Retinal pigment epithelial cell (primary cell): ENCODE measurements around the gene PITPNB.
A peak's percentile ranks its signal among the peaks of the same experiment; 100 is the strongest.

Experiments used
- DNase-seq: peaks from one replicate; pipeline ENCODE4 v3.0.0-alpha.2; 2010; ENCODE audit warnings: low read depth
- H3K4me3 ChIP-seq: 2 replicates; pipeline ENCODE4 v1.5.1; 2011; ENCODE audit warnings: mild to moderate bottlenecking, low read length, control low read depth, moderate library complexity
- CTCF ChIP-seq: conservative IDR thresholded peaks from 2 replicates; pipeline ENCODE4 v1.5.1; 2011; ENCODE audit warnings: low read depth, low read length, control low read depth, inconsistent platforms

The PITPNB gene

GRCh38 chr22:27834364-27835185, 84.5 kb downstream of the PITPNB start:
- no peak for TF ChIP-seq CTCF
- no peak for DNase-seq
- no peak overlapping the region for H3K4me3 ChIP-seq

- TF ChIP-seq CTCF, result no peak
- DNase-seq, result no peak
- H3K4me3 ChIP-seq, result no peak overlapping the region
Observed at GRCh38 chr22:27833803-27834202, 85.3 kb downstream of the PITPNB start.

GRCh38 chr22:27832606-27833005, 86.5 kb downstream of the PITPNB start:
- no peak for TF ChIP-seq CTCF
- H3K4me3 ChIP-seq, result no peak overlapping the region
- no peak for DNase-seq

- no peak overlapping the region for H3K4me3 ChIP-seq
- TF ChIP-seq CTCF, result no peak
- DNase-seq, result no peak
Observed at GRCh38 chr22:27829620-27830019, 89.4 kb downstream of the PITPNB start.

GRCh38 chr22:27827604-27828587, 91.2 kb downstream of the PITPNB start:
- TF ChIP-seq CTCF, result no peak
- no peak for DNase-seq
- no peak overlapping the region for H3K4me3 ChIP-seq

GRCh38 chr22:27825174-27825573, 93.9 kb downstream of the PITPNB start:
- DNase-seq, result no peak
- no peak overlapping the region for H3K4me3 ChIP-seq
- peak; percentile 49 for TF ChIP-seq CTCF
